ENCODE data around the gene IL17B.

Gene IL17B

GRCh38 chr5:149415066-149415967 lies 36.2 kb upstream of the IL17B start:
- DNase-seq (ENCODE audit: low read depth in 2 of 2, low spot score in 1 of 2): no peak

DNA sequence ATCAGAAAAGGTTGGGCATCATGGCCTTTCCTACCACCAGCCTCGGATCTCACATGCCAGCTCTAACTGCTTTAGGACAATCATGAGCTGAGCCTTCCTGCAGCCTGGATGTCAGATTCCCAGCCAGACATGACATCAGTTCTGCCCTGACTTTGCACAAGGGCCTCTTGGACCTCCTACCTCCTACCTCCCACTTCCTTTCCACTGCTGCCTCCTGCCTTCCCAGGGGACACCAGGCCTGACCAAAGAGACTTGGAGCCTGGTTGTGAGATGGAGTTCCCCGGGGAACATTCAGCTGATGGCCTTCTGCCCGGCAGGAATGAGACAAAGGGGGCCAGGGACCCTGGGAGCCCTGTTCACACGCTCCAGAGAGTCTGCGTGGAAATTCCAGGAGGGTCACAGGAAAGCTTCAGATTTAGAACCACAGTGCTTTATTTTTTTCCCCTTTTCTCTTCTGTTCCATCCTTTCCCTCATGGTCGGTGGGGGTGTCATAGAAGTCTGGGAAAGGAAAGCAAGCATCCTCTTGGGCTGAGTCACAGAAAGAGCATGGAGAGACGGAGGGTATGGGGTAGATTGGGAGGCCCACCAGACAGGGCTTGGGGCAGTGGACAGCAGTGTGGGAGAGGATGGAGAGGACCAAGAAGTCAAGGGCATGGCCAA lies 35.4 kb upstream of the IL17B start:
- DNase-seq (ENCODE audit: low read depth in 2 of 2, low spot score in 1 of 2): no peak

DNA sequence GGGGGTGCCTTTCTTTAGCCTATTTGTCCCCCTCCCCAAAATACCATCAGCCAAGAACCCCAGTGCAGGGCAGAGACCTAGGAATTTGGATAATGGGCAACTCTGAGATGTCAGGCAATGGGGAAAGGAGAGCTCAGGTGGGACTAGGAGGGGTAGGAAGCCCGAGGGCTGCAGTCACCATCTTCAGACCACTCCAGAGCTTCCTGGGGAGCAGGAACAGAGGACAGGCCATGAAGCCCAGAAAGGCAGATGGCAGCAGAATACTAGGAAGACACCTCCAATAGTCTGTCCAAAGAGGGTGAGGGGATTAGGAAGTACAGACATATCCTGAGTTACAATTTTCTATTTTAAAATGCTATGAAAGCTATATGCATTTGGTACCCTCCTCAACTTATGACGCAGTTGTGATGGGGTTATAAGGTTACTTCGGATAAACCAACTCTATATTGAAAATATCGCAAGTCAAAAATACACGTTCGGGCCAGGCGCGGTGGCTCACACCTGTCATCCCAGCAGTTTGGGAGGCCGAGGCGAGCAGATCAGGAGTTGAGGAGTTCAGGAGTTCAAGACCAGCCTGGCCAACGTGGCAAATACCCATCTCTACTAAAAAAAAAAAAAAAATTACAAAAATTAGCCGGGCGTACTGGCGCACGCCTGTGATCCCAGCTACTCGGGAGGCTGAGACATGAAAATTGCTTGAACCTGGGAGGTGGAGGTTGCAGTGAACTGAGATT lies 34.6 kb upstream of the IL17B start:
- no peak for DNase-seq (ENCODE audit: low read depth in 2 of 2, low spot score in 1 of 2)

DNA sequence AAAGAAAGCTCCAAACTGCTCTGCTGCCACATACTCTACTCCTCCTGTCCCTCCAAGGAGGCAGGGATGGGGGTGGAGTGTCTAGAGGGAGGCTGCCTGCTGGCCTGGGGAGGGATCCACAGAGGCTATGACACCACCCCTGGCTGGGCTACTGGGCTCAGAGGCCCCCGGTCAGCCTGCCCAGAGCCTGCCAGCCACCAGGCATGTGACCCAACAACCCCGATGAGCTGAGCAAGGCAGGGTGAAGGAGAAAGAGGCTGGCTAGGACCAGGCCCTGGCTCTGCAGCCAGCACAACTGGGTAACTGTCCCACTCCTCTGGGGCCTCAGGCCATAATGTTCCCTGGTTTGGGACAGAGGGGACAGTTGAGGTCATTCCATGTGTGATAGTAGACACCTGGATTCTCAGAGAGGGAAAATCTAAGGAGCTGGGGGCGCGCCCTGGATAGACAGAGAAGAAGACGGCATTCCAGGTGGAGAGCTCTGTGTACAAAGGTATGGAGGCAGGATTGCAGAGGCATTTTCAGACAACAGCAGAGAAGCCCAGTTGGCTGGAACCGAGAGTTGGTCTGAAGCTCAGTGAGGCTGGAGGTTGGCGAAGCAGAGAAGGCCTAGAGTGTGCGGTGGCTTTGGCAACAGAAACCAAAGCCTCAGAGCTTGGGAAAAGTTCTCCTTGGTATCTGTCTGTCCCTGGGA lies 33.8 kb upstream of the IL17B start:
- no peak for DNase-seq (ENCODE audit: low read depth in 2 of 2, low spot score in 1 of 2)

GRCh38 chr5:149411738-149412519 lies 32.8 kb upstream of the IL17B start:
- no peak for DNase-seq (ENCODE audit: low read depth in 2 of 2, low spot score in 1 of 2)

GRCh38 chr5:149410721-149411432 lies 31.8 kb upstream of the IL17B start:
- no peak for DNase-seq (ENCODE audit: low read depth in 2 of 2, low spot score in 1 of 2)

- no peak for DNase-seq (ENCODE audit: low read depth in 2 of 2, low spot score in 1 of 2)
Measured at GRCh38 chr5:149410071-149410470, 31.0 kb upstream of the IL17B start.

DNA sequence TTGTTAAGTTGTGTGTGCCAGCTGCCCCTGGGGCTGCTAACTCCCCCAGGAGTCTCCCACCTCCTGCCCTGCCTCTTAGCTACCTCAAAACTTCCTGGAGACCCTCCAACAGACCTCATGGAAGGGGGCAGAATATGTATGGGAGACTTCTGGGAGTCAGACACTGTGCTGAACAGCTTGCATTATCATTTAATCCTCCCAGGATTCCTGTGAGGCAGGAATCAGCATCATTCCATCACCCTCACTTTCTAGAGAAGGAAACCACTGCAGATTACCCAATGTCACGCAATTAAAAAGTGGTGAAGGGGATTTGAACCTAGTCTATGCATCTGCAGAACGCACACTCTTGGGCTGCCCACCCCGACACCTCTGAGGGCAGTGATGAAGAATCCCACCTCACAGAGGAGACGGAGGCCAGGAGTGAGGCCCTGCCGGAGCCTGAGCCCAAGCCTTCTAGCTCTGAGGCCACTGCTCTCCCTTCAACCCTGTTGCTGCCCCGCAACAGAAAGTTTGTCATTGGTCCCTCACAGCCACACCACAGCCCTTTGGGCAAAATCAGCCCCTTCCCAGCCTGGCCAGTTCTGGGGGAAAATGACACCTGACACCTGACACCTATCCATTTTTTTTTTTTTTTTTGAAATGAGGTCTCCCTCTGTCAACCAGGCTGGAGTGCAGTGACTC lies 30.3 kb upstream of the IL17B start:
- no peak for DNase-seq (ENCODE audit: low read depth in 2 of 2, low spot score in 1 of 2)

DNA sequence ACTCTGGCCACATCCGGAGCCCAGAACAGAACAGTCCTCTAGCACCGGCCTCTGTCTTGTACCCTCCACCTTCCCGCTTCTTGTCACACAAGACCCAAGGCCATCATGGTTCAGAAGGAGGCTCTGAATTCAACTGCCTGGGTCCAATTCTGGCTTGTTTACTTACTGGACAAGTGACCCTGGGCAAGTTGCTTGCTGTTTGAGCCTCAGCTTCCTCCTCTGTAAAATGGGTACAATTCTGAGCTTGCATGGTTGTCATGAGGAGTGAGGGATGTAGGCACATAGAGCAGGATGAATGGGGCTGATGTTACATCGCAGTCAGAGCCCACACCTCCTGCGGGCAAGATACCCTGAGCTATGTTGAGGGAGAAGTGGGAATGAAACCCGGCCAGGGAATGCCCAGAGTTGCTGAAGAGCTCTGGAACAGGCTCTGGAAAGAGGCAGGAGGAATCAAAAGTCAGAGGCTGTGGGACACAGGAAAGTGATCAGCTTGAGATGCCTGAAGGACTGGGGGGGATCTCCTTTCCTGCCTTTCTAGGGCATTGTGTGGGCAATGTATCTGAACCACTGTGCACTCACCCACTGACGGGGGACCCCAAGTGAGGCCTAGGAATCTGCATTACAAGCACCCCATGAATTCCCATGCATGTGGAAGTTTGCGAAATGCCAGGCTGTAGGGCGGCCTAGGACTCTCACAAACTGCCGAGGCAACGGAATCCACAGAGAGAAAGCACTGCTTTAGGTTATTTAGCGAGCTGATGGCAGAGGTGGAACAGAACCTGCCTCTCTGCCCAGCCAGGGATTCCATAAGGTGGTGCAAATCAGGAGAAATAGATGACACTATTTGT lies 29.4 kb upstream of the IL17B start:
- no peak for DNase-seq (ENCODE audit: low read depth in 2 of 2, low spot score in 1 of 2)

DNA sequence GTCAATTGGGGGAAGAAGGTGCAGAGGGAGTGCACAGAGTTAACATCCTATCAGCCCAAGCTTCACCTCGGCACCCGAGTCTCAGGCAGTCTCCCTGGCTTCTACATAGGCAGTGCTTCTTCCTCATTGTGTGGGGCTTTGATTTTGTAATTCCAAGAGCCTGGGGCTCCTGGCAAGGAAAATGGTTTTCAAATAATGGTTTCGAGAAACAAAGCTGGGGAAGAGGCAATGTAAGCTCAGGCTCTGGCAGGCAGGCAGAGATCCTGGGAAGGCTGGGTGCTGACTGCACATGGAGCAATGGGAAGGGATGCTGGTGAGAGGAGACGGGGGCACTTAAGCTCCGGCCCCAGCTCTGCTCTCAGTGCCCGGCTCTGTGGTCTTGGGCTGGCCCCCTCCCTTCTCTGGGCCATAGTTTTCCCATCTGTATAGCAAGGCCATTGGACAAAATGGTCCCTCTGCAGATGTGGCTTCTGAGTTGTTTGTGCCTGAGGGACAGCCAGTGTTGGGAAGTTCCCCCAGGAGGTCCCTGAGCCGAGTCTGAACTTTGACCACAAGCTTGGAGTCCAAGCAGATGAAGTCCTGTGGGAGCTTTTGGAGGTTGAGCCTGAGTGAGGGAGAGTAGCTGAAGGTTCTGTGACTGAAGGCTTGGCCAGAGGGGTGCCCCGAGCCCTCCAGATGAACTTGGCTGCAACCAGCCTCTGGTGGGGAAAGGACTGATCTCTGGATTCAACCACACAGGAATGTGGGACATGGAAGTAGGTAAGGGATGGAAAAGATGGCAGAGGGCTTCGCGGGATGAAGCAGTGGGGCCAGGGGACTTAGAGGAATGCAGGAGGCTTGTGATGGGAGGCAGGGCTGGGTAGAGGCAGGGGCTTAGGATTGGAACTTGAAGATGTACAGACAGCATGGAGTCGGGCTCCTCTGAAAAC lies 28.5 kb upstream of the IL17B start:
- no peak for DNase-seq (ENCODE audit: low read depth in 2 of 2, low spot score in 1 of 2)

- no peak for DNase-seq (ENCODE audit: low read depth in 2 of 2, low spot score in 1 of 2)
Measured at GRCh38 chr5:149406979-149407306, 27.9 kb upstream of the IL17B start.

GRCh38 chr5:149406203-149406978 lies 27.3 kb upstream of the IL17B start:
- DNase-seq (ENCODE audit: low read depth in 2 of 2, low spot score in 1 of 2): no peak

DNA sequence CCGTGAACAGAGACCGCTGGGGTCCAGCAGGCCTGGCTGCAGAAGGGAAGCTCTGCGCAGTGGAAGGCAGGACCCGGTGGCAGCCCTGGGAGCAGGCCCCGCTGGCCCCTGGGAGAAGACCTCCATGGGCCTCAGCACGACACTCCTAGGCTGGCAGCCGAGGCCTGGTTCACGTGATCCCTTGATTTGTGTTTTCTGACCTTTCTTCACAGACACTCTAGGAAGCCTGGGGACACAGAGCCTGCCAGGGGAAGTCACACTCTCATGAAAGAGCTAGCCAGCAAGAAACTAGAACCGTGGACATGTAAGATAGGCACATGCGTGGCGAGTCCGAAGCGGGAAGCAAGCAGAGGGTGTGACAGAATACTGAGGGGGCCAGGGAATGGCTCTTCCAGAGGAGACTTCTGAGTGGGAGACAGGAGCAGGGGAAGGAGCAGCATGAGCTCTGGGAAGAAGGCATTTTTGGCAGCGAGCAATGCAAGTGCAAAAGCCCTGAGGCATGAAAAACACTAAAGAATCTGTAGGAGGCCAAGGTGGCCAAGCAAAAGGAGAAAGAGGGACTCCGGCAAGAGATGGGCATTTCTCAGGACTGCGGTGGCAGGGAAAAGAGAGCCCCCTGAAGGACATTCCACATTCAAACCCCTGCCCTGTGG lies 26.6 kb upstream of the IL17B start:
- DNase-seq (ENCODE audit: low read depth in 2 of 2, low spot score in 1 of 2): no peak

GRCh38 chr5:149404746-149405549 lies 25.9 kb upstream of the IL17B start:
- no peak for DNase-seq (ENCODE audit: low read depth in 2 of 2, low spot score in 1 of 2)
